Iris pigment epithelial cell (primary cell): ENCODE measurements around the gene RSF1.
A peak's percentile ranks its signal among the peaks of the same experiment; 100 is the strongest.

Experiments used
- DNase-seq: peaks from one replicate; pipeline ENCODE4 v3.0.0-alpha.2; 2011; ENCODE audit warnings: low read depth

Gene RSF1

GRCh38 chr11:77813256-77813655, 7.3 kb downstream of the RSF1 start:
- DNase-seq, result peak; percentile 40

- DNase-seq, result no peak
Observed at GRCh38 chr11:77806993-77807392, 13.5 kb downstream of the RSF1 start.

GRCh38 chr11:77806415-77806814, 14.1 kb downstream of the RSF1 start:
- DNase-seq, result no peak

- DNase-seq, result peak; percentile 28
Observed at GRCh38 chr11:77801477-77801876, 19.0 kb downstream of the RSF1 start.

- no peak for DNase-seq
Observed at GRCh38 chr11:77800449-77800848, 20.1 kb downstream of the RSF1 start.

- DNase-seq, result no peak
Observed at GRCh38 chr11:77799338-77799737, 21.2 kb downstream of the RSF1 start.

GRCh38 chr11:77793972-77794371, 26.6 kb downstream of the RSF1 start:
- no peak for DNase-seq

- DNase-seq, result no peak
Observed at GRCh38 chr11:77791301-77791700, 29.2 kb downstream of the RSF1 start.

- DNase-seq, result no peak
Observed at GRCh38 chr11:77789731-77790476, 30.6 kb downstream of the RSF1 start.

GRCh38 chr11:77789061-77789730, 31.3 kb downstream of the RSF1 start:
- no peak for DNase-seq

- DNase-seq, result no peak
Observed at GRCh38 chr11:77784572-77784971, 36.0 kb downstream of the RSF1 start.

- DNase-seq, result no peak
Observed at GRCh38 chr11:77783025-77783424, 37.5 kb downstream of the RSF1 start.

GRCh38 chr11:77779935-77780334, 40.6 kb downstream of the RSF1 start:
- DNase-seq, result peak; percentile 46

GRCh38 chr11:77778549-77778948, 42.0 kb downstream of the RSF1 start:
- DNase-seq, result no peak

GRCh38 chr11:77778118-77778517, 42.4 kb downstream of the RSF1 start:
- DNase-seq, result no peak

- DNase-seq, result no peak
Observed at GRCh38 chr11:77776455-77776854, 44.1 kb downstream of the RSF1 start.

GRCh38 chr11:77775936-77776335, 44.6 kb downstream of the RSF1 start:
- no peak for DNase-seq

- DNase-seq, result no peak
Observed at GRCh38 chr11:77771135-77771534, 49.4 kb downstream of the RSF1 start.

- DNase-seq, result no peak
Observed at GRCh38 chr11:77770629-77771028, 49.9 kb downstream of the RSF1 start.

GRCh38 chr11:77762426-77762825, 58.1 kb downstream of the RSF1 start:
- no peak for DNase-seq

- no peak for DNase-seq
Observed at GRCh38 chr11:77761491-77761890, 59.0 kb downstream of the RSF1 start.

GRCh38 chr11:77758331-77758730, 62.2 kb downstream of the RSF1 start:
- no peak for DNase-seq

GRCh38 chr11:77753230-77753629, 67.3 kb downstream of the RSF1 start:
- DNase-seq, result no peak

- peak; percentile 34 for DNase-seq
Observed at GRCh38 chr11:77752516-77752915, 68.0 kb downstream of the RSF1 start.
